ENCODE measurements around the gene CCDC91.

GRCh38 chr12:28340261-28341045 lies 150.2 kb downstream of the CCDC91 start:
- TF ChIP-seq POLR2A (IDR thresholded peaks at IDR 0.05; ENCODE audit: low read depth, low read length) (no peak), NFE2L2 (IDR thresholded peaks at IDR 0.05; ENCODE audit: low read depth, low read length) (no peak)

All from IMR-90 (cell line).